ENCODE measurements around the gene GPC5. TPM values are rescaled to one million over a fixed set of nuclear protein-coding genes. Genes with fewer than 3 reads are reported as not detected.

The GPC5 gene
- total RNA-seq, 2 donors from 2014 or later: not detected

GRCh38 chr13:92671821-92672220 lies 1273.4 kb downstream of the GPC5 start:
- Histone ChIP-seq H3K4me1 (no peaks in the 10 kb centered on the region), H3K27ac (no peak overlapping the region), H3K27me3 (no peaks in the 10 kb centered on the region), H3K9me3 (no peaks in the 10 kb centered on the region), H3K36me3 (replicated peaks in 1 of 2; ENCODE audit: insufficient read depth in 1 of 2, low read depth in 2 of 2) (no peaks in the 10 kb centered on the region), H3K4me3 (no peak overlapping the region)
- intact Hi-C loops (cut with DNase I): no loop called here
- 52 to 60% methylated on average over 2 of the region's 2 CpGs for WGBS, 2 donors
- TF ChIP-seq CTCF (IDR thresholded peaks at IDR 0.05): no peak
- TF ChIP-seq POLR2A (IDR thresholded peaks at IDR 0.05): no peak
- no peak for ATAC-seq
- no peak for DNase-seq

GRCh38 chr13:92676246-92676645 lies 1277.8 kb downstream of the GPC5 start:
- Histone ChIP-seq H3K9me3 (no peaks in the 10 kb centered on the region), H3K36me3 (replicated peaks in 1 of 2; ENCODE audit: insufficient read depth in 1 of 2, low read depth in 2 of 2) (no peaks in the 10 kb centered on the region), H3K4me1 (no peaks in the 10 kb centered on the region), H3K27ac (no peak overlapping the region), H3K4me3 (no peak overlapping the region), H3K27me3 (no peaks in the 10 kb centered on the region)
- TF ChIP-seq POLR2A (IDR thresholded peaks at IDR 0.05) (no peak), CTCF (IDR thresholded peaks at IDR 0.05) (no peak)
- no peak for DNase-seq
- intact Hi-C loops (cut with DNase I): no loop called here
- WGBS, 2 donors: 71 to 75% methylated on average over 3 of the region's 3 CpGs
- ATAC-seq: no peak

GRCh38 chr13:92677571-92677970 lies 1279.2 kb downstream of the GPC5 start:
- H3K27me3 ChIP-seq: no peaks in the 10 kb centered on the region
- no peaks in the 10 kb centered on the region for H3K9me3 ChIP-seq
- no peak for ATAC-seq
- no peak for DNase-seq
- TF ChIP-seq POLR2A (IDR thresholded peaks at IDR 0.05): no peak
- H3K4me1 ChIP-seq: no peaks in the 10 kb centered on the region
- 30 to 31% methylated on average over 4 of the region's 4 CpGs for WGBS, 2 donors
- H3K36me3 ChIP-seq (replicated peaks in 1 of 2; ENCODE audit: insufficient read depth in 1 of 2, low read depth in 2 of 2): no peaks in the 10 kb centered on the region
- intact Hi-C loops (cut with DNase I): no loop called here
- no peak overlapping the region for H3K4me3 ChIP-seq
- no peak overlapping the region for H3K27ac ChIP-seq

GRCh38 chr13:92679602-92680001 lies 1281.2 kb downstream of the GPC5 start:
- H3K36me3 ChIP-seq (replicated peaks in 1 of 2; ENCODE audit: insufficient read depth in 1 of 2, low read depth in 2 of 2): no peaks in the 10 kb centered on the region
- no peaks in the 10 kb centered on the region for H3K9me3 ChIP-seq
- no peaks in the 10 kb centered on the region for H3K4me1 ChIP-seq
- 84 to 90% methylated on average over 7 of the region's 7 CpGs for WGBS, 2 donors
- H3K27me3 ChIP-seq: no peaks in the 10 kb centered on the region
- no peak for ATAC-seq
- no peak overlapping the region for H3K27ac ChIP-seq
- no peak for DNase-seq
- H3K4me3 ChIP-seq: no peak overlapping the region
- intact Hi-C loops (cut with DNase I): no loop called here
- TF ChIP-seq POLR2A (IDR thresholded peaks at IDR 0.05) (no peak), CTCF (IDR thresholded peaks at IDR 0.05) (no peak)

GRCh38 chr13:92681239-92681638 lies 1282.8 kb downstream of the GPC5 start:
- H3K9me3 ChIP-seq: no peaks in the 10 kb centered on the region
- H3K4me3 ChIP-seq: no peak overlapping the region
- H3K27ac ChIP-seq: no peak overlapping the region
- H3K27me3 ChIP-seq: no peaks in the 10 kb centered on the region
- DNase-seq: no peak
- no peak for ATAC-seq
- no peaks in the 10 kb centered on the region for H3K36me3 ChIP-seq (replicated peaks in 1 of 2; ENCODE audit: insufficient read depth in 1 of 2, low read depth in 2 of 2)
- WGBS, 2 donors: 67 to 78% methylated on average over 4 of the region's 4 CpGs
- TF ChIP-seq POLR2A (IDR thresholded peaks at IDR 0.05): no peak
- no peak for TF ChIP-seq CTCF (IDR thresholded peaks at IDR 0.05)
- no peaks in the 10 kb centered on the region for H3K4me1 ChIP-seq
- intact Hi-C loops (cut with DNase I): no loop called here
